GM13976 (cell line): ENCODE data around the gene TRAP1.
A peak's percentile ranks its signal among the peaks of the same experiment; 100 is the strongest.
"Not testable (repeated sequence)": the region's sequence is repeated elsewhere in the genome, so short reads cannot be mapped to it uniquely, and the experiment has no call there.

Source experiments
- DNase-seq: peaks from one replicate; pipeline ENCODE4 v3.0.0; 2012; ENCODE audit warnings: low spot score
- CTCF ChIP-seq: IDR thresholded peaks from 2 replicates; pipeline ENCODE4 v1.5.1; 2012; ENCODE audit warnings: borderline replicate concordance, mild to moderate bottlenecking; ENCODE audit not compliant: insufficient read depth; ENCODE audit errors: extremely low read depth, missing control alignments, control extremely low read depth
- in situ Hi-C: fragments of 300-500 bp; cut with MboI; formaldehyde crosslinking; loops from one replicate; pipeline ENCODE4 v1.12.0; 2022; ENCODE audit warnings: low sequenced_read_pairs, mixed read lengths, inconsistent platforms; ENCODE audit not compliant: unreplicated experiment

TRAP1 gene

GRCh38 chr16:3718019-3718391, 681 bp upstream of the TRAP1 start:
- in situ Hi-C loops = no loop called here
- no peak for DNase-seq
- TF ChIP-seq CTCF = no peak

- in situ Hi-C loops = no loop called here
- no peak for TF ChIP-seq CTCF
- DNase-seq = peak; percentile 63
These were observed 491 bp downstream of the TRAP1 start for GRCh38 chr16:3716831-3717234.

- in situ Hi-C loops = no loop called here
- DNase-seq = no peak
- no peak for TF ChIP-seq CTCF
These were observed 1.9 kb downstream of the TRAP1 start for GRCh38 chr16:3715430-3715829.

- in situ Hi-C loops, DNase-seq: not testable (repeated sequence)
These were observed 2.9 kb downstream of the TRAP1 start for GRCh38 chr16:3714378-3714777.

- TF ChIP-seq CTCF = no peak
- DNase-seq = no peak
- in situ Hi-C loops = no loop called here
These were observed 3.6 kb downstream of the TRAP1 start for GRCh38 chr16:3713587-3714242.

GRCh38 chr16:3712861-3713372, 4.4 kb downstream of the TRAP1 start:
- no peak for TF ChIP-seq CTCF
- no peak for DNase-seq
- in situ Hi-C loops = no loop called here

- in situ Hi-C loops = no loop called here
- no peak for TF ChIP-seq CTCF
- DNase-seq = no peak
These were observed 10.9 kb downstream of the TRAP1 start for GRCh38 chr16:3706253-3707012.
